Endometrial microvascular endothelial cells (primary cell): Measurements from ENCODE around the gene GRPEL1. TPM values are rescaled to one million over a fixed set of nuclear protein-coding genes. Genes with fewer than 3 reads are reported as not detected.
"Not testable (repeated sequence)": the region's sequence is repeated elsewhere in the genome, so short reads cannot be mapped to it uniquely, and the experiment has no call there.

ENCODE experiments used
- in situ Hi-C: cut with HindIII; loops from 2 replicates; pipeline ENCODE4 v1.10.0; 2017; ENCODE audit warnings: low sequenced_read_pairs, low pct_unique_long_range_greater_than_20kb; ENCODE audit errors: inconsistent ontology term
- total RNA-seq: library from RNA; depleted of rRNA; stranded (reverse); fragments of >200 nt; gene quantifications from one replicate; pipeline ENCODE4 v1.2.3, GENCODE V29; 2015; ENCODE audit errors: inconsistent ontology term

GRPEL1 gene
- total RNA-seq, 1 donor from 2014 or later, result 34.6 TPM

GRCh38 chr4:7095611-7096155 is 27.8 kb upstream of the GRPEL1 start:
- in situ Hi-C loops, result no loop called here

- in situ Hi-C loops, result no loop called here
These were observed 27.1 kb upstream of the GRPEL1 start for GRCh38 chr4:7094916-7095315.

- in situ Hi-C loops, result no loop called here
These were observed 24.2 kb upstream of the GRPEL1 start for GRCh38 chr4:7092026-7092425.

GRCh38 chr4:7089213-7089986 is 21.5 kb upstream of the GRPEL1 start:
- in situ Hi-C loops, result no loop called here

GRCh38 chr4:7087036-7087435 is 19.2 kb upstream of the GRPEL1 start:
- in situ Hi-C loops, result no loop called here

GRCh38 chr4:7086384-7086783 is 18.5 kb upstream of the GRPEL1 start:
- in situ Hi-C loops, result no loop called here

GRCh38 chr4:7084564-7084961 is 16.7 kb upstream of the GRPEL1 start:
- in situ Hi-C loops, result not testable (repeated sequence)

- in situ Hi-C loops, result no loop called here
These were observed 16.0 kb upstream of the GRPEL1 start for GRCh38 chr4:7083597-7084563.

- in situ Hi-C loops, result not testable (repeated sequence)
These were observed 12.0 kb upstream of the GRPEL1 start for GRCh38 chr4:7079909-7080308.

GRCh38 chr4:7079483-7079882 is 11.6 kb upstream of the GRPEL1 start:
- in situ Hi-C loops, result not testable (repeated sequence)

GRCh38 chr4:7078025-7078424 is 10.2 kb upstream of the GRPEL1 start:
- in situ Hi-C loops, result no loop called here

GRCh38 chr4:7077371-7077770 is 9.5 kb upstream of the GRPEL1 start:
- in situ Hi-C loops, result no loop called here

- in situ Hi-C loops, result no loop called here
These were observed 8.8 kb upstream of the GRPEL1 start for GRCh38 chr4:7076696-7077082.

- in situ Hi-C loops, result no loop called here
These were observed 8.3 kb upstream of the GRPEL1 start for GRCh38 chr4:7075962-7076695.

GRCh38 chr4:7074426-7074825 is 6.6 kb upstream of the GRPEL1 start:
- in situ Hi-C loops, result no loop called here

- in situ Hi-C loops, result no loop called here
These were observed 5.9 kb upstream of the GRPEL1 start for GRCh38 chr4:7073526-7074390.

- in situ Hi-C loops, result no loop called here
These were observed 5.2 kb upstream of the GRPEL1 start for GRCh38 chr4:7073059-7073458.
